NCI-H1436 treated with DMSO at 0.1 percent for 48 hours (cell line): ENCODE measurements around the gene AMBRA1.

Source experiments
- DNase-seq: peaks from one replicate; lab custom pipeline; 2025; lab: John Stamatoyannopoulos, UW

AMBRA1 gene

GRCh38 chr11:46397526-46397925, 196.3 kb downstream of the AMBRA1 start:
- no peak for DNase-seq

DNA sequence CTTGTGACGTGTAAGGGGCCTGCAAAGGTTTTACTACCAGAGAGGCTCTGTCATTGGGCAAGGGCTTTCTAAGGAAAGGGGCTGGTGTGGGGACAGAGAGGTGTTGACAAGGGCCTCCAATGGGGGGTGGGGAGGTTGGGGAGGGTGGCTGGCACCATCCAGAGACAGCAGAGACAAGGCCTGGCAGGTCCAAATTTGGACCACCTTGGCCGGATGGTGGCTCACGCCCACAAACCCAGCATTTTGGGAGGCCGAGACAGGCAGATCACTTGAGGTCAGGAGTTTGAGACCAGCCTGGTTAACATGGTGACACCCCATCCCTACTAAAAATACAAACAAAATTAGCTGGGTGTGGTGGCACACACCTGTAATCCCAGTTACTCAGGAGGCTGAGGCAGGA, 200.1 kb downstream of the AMBRA1 start:
- no peak for DNase-seq

DNA sequence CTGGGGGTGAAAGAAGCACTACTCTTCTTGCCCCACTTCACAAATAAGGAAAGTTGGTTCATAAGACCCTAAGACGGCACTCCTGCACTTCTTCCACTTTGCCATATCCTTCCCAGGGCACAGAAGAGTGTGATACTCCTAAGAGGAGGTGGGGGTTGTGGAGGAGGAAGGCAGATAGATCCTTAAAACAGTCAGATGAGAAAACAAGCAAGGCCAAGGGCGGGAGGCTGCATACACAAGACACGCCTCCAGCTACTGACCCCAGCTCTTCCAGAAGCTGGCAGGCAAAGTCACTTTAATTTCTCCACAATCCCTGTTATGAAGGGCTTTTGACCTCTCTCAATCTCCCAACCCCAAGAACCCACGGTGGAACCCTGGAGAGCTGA, 200.6 kb downstream of the AMBRA1 start:
- no peak for DNase-seq

DNA sequence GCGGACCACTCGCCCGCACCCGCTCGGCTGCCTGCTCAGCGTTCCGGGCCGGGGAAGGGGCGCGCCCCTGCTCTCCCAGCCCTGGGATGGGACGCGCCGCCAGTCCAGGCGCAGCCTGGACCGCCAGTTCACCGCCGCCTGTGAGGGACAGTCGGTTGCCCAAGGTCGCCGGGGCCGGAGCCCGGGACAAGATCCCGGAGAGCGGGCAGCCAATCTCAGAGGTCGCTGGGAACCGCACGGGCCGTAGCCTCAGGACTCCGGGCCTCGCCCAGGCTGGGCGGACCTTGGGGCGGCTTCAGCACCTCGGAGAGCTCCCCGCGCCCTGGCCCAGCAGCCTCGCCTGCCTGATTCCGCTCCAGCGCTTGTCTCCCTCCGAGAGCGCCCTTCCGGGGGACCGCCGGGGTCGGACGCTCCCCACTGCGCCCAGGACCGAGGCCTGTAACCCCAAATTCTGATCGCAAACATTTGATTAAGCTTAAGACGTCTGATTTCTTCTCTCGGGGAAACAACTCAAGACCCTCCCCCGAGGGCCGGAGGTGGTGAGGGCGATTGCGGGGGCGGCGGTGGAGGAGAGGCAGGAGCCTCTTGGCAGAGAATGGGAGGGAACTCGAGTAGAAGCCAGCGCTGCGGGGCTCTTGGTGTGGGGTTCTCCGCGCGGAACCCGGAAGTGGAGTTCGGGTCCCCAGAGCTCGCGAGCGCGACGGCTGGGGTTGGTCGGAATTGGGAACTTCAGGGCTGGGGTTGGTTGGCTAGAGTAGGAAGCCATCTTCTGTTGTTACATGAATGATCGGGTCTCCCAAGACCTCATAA, 201.2 kb downstream of the AMBRA1 start:
- DNase-seq = no peak

- peak; percentile 27 for DNase-seq
Observed at GRCh38 chr11:46391578-46392420, 202.0 kb downstream of the AMBRA1 start, which contains the start of gene CHRM4. TSS of gene CHRM4 (minus strand) at chr11:46391776. CDS start at chr11:46386557, 5,219 bp downstream.

DNA sequence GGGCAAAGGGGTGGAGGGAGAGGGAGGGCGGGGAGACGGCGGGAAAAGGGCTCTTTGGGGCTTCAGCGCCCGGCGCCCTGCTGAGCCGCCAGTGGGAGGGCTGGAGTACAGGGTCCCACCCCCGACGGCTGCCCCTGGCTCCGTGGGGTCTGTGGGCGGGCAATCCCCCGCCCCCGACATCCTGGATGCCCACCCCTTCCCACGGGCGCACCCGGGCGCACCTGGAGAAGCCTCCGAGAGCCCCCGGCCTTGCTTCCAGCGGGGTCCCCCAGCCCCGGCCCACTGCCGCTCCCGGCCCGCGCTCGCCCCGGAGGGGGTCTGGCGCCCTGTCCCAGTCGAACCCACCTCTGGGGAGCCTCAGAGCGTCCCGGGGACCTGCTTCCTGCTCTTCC, 202.6 kb downstream of the AMBRA1 start:
- no peak for DNase-seq

DNA sequence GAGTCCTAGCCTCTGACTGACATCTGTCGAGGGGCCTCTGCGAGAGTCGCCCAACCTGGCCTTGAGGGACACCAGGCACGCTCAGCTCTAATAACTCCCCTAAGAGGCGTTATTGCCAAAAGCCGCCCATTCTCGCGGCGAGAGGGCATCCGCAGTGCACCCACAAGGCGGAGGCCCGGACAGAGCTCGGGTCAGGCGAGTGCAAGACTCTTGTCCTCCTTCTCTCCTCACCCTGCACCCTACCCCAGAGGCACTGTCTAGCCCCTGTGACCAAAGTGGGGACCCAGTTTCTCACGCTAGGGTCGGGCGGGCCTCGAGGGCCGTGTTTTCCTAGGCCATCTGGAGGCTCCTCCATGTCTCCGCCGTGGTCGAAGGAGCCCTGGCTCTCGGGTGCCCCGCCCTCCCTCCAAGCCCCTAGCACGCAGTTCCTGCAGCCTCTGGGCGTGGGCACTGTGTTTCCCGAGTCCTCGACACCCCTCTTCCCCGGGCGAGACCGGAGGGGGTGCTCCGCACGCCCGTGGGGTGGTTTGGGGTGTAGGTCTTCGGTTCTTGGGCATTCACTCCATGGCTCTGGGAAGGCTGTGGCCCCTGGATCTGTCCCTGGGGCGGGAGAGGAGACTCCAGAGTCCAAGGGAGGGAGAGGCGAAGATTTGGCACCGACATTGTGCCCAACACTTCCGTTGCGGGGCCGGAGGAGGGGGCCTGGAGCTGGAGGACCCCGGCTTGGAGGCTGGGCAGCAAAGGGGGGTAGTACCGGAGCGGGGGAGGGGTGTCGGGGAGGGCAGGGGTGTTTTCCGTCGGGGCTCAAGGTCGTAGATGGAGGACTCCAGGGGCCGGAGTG, 203.3 kb downstream of the AMBRA1 start:
- DNase-seq = no peak

- no peak for DNase-seq
Observed at GRCh38 chr11:46389450-46390330, 204.1 kb downstream of the AMBRA1 start.

GRCh38 chr11:46388619-46389449, 205.0 kb downstream of the AMBRA1 start:
- DNase-seq = no peak

GRCh38 chr11:46387919-46388618, 205.8 kb downstream of the AMBRA1 start:
- no peak for DNase-seq

- no peak for DNase-seq
Observed at GRCh38 chr11:46387456-46387855, 206.4 kb downstream of the AMBRA1 start.

- no peak for DNase-seq
Observed at GRCh38 chr11:46386674-46387073, 207.1 kb downstream of the AMBRA1 start.

GRCh38 chr11:46386005-46386578, 207.7 kb downstream of the AMBRA1 start:
- no peak for DNase-seq

DNA sequence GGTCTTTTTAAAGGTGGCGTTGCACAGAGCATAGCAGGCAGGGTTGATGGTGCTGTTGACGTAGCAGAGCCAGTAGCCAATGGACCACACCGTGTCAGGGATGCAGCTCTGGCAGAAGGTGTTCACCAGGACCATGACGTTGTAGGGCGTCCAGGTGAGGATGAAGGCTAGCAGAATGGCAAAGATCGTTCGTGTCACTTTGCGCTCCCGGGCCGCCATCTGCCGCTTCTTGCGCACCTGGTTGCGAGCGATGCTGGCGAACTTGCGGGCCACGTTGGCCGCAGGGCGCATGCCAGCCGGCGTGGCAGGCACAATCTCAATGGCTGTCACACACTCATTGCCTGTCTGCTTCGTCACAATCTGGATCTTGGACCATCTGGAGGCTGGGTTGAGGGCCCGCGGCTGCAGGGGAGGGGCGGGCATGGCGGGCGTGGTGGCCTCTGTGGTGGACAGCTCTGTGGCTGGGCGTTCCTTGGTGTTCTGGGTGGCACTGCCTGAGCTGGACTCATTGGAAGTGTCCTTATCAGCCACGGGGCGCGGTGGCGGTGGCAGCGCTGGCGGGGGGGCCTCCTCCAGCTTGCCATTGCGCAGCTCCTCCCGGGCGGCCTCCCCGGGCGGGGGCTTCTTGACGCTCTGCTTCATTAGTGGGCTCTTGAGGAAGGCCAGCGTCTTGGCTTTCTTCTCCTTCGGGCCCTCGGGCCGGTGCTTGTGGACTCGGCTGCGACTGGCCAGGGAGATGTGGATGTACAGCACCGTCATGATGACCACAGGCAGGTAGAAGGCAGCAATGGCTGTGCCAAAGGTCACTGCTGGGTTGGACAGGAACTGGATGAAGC, 208.4 kb downstream of the AMBRA1 start:
- DNase-seq = no peak

DNA sequence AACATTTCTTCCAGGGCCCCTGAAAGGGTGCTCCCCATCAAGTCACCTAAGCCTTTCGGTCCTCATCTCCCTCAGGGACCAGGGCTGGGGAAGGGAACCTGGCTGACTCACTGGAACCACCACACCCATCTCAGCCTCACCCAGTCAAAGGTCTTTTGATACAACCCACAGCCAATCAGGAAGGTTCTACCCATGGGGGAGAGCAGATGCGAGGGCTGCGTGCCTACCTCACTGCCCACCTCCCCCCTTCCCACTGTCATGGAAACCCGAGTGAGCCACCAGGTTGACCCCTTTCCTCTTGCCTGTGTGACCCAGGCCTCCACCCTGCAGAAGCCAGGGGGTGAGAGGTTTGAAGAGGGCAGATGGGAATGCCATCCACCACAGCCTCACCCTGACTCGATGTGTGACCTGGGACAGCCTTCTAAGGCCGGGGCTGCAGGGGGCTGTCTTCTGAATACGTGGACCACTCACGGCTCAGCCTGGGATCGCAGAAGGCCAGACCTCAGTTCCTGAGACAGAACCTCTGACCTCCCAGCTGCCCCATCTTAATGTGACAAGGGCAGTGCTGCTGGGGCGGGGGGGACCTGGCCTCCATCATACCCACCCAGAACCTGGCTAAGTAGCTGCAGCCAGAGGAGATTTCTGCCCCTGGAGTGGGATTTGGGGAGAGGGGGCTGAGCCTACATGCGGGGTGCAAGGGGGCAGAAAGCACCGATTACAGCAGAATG, 209.7 kb downstream of the AMBRA1 start:
- no peak for DNase-seq

DNA sequence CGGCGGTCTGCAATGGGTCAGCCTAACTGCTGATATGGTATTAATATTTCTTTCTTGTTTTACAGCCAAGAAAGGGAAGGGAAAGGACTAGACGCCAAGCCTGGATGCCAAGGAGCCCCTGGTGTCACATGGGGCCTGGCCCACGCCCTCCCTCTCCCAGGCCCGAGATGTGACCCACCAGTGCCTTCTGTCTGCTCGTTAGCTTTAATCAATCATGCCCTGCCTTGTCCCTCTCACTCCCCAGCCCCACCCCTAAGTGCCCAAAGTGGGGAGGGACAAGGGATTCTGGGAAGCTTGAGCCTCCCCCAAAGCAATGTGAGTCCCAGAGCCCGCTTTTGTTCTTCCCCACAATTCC, 210.4 kb downstream of the AMBRA1 start:
- DNase-seq = no peak

- no peak for DNase-seq
Observed at GRCh38 chr11:46382646-46383403, 211.0 kb downstream of the AMBRA1 start.
